HG02798 (cell line): ENCODE data around the gene OR11A1.
"Not testable (repeated sequence)": the region's sequence is repeated elsewhere in the genome, so short reads cannot be mapped to it uniquely, and the experiment has no call there.

Experiments used
- ATAC-seq: cut with Tn5 transposase; IDR thresholded peaks from one replicate; pipeline ENCODE4 v1.9.1; 2021; ENCODE audit warnings: mild to moderate bottlenecking; ENCODE audit not compliant: unreplicated experiment, poor library complexity

OR11A1 gene

GRCh38 chr6:29479560-29479959 lies 22.7 kb upstream of the OR11A1 start:
- ATAC-seq = no peak

DNA sequence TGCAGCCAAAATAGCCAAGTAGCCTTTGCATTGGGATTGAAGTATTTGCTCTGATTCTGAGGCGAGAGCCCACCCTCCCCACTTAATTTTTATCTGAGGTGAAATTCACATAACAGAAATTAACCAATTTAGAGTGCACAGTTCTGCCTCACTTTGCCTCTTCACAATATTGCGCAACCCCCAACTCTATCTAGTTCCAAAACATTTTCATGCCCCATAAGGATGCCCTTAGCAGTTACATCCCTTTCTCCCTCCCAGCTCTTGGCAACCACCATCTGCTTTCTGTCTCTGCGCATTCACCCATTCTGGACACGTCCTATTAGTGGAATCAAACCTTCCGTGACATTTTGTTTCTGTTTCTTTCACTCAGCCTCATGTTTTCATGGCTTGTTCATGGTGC lies 21.9 kb upstream of the OR11A1 start:
- ATAC-seq = no peak

DNA sequence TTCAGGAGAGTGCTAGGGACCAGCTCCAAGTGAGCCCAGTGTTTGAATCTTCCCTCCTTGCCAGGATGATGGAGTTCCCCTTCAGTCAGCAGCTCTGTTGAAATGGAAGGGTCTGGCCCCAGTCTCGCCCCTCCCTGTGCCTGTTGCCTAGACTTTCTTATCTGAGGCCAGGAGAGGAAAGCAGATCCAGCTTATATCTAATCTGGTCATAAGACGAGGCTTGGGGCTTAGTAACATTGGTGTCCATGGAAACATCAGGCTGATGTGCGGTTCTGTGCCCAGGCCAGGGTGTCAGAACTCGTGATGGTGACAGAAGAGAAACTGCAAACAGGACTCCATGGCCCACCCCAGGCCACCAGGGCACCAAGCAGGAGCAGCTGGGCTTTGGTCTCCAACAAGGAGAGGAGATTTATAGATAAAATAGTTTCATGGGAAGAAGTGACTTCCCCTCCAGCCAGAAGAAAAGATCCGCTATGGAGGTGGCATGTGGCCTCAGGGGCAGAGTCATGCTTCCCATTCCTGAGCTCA lies 21.1 kb upstream of the OR11A1 start:
- ATAC-seq = no peak

DNA sequence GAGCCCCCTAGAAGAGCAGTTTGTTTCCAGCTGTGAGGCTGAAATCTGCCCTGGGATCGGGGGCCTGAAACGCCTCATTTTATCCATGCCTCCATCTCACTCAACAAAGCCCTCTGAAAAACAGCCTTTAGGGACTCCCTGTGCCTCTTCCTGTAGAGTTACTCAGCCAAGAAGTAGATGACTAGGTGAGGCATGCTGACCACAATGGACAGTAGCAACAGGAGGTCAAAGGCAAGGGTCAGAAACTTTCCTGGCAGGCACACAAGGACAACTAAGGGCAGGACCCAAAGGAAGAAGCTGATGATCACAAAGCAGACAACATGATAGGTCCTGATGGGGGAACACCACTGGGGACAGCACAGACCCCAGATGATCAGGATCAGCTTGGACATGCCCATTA lies 18.1 kb upstream of the OR11A1 start:
- ATAC-seq = no peak

DNA sequence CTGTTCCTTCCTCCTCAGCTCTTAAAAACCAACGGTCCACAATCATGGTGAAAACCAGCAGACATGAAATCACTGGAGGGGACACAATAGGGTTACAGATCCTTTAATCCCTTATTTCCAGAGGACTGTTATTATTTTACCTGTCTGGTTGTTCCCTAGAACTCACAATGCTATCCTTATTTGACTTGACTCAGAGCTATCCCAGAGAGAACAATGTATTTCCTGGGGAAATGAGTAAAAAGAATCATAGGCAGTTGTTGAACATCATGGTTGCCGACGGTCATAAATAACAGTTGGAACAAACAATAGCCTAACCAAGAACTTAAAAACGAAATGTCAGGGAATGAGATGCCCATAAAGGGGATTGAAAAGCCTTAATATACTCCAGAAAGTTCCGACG lies 9.4 kb upstream of the OR11A1 start:
- ATAC-seq = no peak

DNA sequence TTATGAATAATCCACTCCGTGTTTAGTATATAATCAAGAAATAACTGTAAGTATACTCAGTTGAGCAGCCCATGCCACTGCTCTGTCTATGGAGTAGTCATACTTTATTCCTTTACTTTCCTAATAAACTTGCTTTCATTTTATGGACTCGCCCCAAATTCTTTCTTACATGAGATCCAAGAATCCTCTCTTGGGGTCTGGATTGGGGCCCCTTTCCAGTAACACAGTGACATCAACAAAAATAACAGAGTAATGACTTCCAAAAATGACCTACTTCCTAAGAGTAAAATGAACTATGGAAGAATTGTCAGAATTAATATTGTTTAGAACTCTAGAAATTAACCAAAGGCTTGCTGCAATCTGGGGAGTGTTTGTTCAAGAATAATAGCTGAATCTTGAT lies 8.9 kb upstream of the OR11A1 start:
- ATAC-seq = no peak

DNA sequence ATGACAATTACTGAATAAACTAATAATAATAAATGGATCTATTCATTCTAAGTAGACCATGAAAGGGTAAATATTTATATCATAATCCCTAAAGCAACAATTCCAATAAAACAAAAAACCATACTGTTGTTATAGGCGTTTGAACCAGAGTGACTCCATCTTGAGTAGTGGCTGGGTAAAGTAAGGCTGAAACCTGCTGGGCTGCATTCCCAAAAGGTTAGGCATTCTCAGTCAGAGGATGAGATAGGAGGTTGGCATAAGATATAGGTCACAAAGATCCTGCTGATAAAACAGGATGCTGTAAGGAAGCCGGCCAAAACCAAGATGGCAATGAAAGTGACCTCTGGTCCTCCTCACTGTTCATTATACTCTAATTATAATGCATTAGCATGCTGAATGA lies 8.4 kb upstream of the OR11A1 start:
- no peak for ATAC-seq

DNA sequence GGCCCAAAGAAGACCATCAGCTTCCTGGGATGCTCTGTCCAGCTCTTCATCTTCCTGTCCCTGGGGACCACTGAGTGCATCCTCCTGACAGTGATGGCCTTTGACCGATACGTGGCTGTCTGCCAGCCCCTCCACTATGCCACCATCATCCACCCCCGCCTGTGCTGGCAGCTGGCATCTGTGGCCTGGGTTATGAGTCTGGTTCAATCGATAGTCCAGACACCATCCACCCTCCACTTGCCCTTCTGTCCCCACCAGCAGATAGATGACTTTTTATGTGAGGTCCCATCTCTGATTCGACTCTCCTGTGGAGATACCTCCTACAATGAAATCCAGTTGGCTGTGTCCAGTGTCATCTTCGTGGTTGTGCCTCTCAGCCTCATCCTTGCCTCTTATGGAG lies 5.2 kb upstream of the OR11A1 start:
- ATAC-seq = no peak

DNA sequence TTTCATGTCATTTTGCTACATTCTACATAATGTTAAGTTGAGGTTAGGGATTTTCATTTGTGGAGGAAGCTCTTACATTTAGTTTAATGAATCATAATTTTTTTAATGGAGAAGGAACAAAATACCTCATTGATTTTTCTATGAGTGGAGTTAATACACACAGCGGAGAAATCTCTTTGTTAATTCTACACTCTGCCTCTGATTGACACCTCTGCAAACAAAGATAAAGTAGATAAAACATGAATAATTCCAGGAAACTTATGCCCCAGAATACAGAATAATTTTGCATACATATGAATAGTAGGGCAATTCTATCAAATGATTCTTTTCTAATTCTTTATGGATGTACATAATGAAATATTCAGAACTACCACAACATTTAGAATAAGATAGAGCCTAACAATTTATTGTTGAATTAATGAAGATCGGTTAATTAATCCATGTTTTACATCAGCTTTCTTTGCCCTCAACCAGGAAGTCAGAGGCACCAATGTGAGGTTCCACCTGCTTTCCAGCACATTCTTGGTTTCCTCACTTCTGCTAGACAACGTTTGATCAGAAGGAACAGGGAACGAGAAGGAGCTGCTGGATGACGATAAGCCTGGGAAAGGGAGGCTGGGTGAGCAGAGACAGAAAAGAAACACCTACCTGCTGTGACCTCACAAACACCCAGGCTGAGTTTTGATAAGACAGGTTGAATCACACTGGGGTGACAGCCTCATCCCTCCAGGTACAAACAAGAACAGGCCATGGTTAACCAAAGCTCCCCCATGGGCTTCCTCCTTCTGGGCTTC lies 4.3 kb upstream of the OR11A1 start:
- no peak for ATAC-seq

- no peak for ATAC-seq
These were observed 5.2 kb downstream of the OR11A1 start for GRCh38 chr6:29451471-29452193.

DNA sequence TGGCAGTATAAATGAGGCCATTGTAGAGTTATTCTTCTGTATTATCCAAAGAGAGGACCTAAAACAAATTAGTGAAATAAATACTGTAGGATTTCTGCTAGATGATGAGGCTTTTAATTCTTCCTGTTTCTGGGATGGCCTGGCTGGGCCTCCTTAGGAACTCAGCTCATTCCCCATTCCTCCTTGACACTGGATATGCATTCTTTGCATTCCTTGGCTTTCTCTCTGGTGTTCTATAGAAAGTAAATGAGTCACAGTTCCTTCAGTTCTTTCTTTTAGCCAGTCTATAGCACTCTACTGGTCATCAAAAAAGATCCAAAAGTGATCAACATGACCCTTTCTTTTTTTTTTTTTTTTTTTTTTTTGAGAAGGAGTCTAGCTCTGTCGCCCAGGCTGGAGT lies 9.2 kb downstream of the OR11A1 start:
- ATAC-seq = no peak

GRCh38 chr6:29444031-29444430 lies 12.8 kb downstream of the OR11A1 start:
- not testable (repeated sequence) for ATAC-seq

GRCh38 chr6:29442719-29443118 lies 14.2 kb downstream of the OR11A1 start:
- no peak for ATAC-seq

GRCh38 chr6:29439006-29439405 lies 17.9 kb downstream of the OR11A1 start, which contains the start of gene OR10C1:
Gene OR10C1, plus strand, starts transcription at chr6:29439306. Its CDS starts 710 bp downstream, at chr6:29440016.
- no peak for ATAC-seq

DNA sequence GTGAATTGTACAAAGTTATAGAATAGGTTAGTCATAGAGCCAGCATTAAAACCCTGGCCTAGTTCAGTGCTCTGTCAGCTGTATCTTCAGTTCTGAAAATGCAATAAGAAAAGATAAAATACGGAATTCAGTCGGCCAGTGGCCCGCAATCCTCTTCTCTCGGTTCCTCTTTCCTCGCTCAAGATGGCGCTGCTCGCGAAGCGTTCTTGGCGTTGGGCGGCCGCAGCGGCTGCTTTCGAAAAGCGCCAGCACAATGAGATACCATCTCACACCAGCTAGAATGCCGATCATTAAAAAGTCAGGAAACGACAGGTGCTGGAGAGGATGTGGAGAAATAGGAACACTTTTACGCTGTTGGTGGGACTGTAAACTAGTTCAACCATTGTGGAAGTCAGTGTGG lies 20.1 kb downstream of the OR11A1 start:
- not testable (repeated sequence) for ATAC-seq

- no peak for ATAC-seq
These were observed 30.2 kb downstream of the OR11A1 start for GRCh38 chr6:29426654-29427053.

DNA sequence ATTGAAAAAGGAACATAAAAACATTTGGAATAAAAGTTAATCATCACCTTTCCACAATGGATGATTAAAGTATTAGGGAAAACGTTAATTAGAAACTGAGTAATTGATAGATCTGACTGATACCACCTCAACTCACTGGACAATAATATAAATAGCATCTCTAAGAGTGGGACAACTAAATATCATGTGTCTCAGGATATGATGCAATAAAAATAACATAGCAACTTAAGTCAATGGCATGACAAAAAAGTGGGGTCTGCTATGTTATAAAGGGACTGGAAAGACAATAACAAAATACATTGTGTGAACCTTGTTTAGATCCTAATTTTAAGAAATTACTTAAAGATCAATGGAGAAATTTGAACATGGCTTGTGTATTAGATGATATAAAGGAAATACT lies 31.8 kb downstream of the OR11A1 start:
- ATAC-seq = no peak

DNA sequence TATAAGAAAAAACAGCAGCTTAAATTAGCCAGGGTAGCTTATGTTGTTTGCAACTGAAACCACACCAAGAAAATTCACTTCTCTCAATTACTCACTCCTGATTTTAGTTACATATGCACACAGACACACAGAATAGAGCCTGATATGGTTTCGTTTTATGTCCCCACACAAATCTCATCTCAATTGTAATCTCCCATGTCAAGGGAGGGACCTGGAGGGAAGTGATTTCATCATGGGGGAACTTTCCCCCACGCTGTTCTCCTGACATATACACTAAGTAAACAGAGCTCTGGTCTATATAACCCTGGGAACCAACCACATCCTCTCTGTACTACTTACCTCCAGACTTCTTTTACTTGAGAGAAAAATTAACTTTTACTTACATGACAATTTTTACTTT lies 32.3 kb downstream of the OR11A1 start:
- no peak for ATAC-seq

DNA sequence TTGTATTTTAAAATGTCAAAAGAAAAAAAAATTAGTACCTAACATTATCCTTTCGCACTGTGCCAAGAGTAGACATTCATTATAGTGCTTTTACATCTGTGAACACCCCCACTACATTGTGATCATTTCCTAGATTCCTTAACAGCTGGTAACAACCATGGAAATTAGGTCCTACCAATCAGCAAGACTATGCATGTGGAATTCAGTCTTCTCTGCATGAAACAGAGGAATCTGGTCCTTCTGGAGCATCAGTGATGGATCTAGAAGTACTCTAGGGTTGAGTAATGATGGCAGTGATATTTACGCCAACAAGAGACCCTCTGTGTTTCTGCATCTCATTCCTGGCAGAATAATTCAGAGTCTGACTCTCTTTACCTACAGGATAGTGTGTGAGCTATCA lies 32.7 kb downstream of the OR11A1 start:
- no peak for ATAC-seq

DNA sequence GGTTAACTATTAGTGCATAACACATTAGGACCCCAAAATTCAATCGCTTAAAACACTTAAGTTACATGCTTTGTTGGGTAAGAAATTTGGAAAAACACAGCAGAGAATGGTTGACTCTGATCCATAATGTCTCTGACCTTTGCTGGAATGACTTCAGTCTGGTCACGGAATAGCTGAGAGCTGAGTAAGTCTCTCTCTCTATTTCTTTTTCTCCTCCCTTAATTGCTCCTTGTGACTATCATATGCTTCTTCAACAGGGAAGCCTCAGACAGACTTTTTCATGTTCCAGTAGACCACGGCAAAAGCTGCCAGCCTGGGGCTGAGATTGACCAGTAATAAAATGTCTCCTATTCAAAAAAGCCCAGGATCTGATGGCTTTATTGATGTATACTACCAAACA lies 37.4 kb downstream of the OR11A1 start:
- ATAC-seq = no peak

DNA sequence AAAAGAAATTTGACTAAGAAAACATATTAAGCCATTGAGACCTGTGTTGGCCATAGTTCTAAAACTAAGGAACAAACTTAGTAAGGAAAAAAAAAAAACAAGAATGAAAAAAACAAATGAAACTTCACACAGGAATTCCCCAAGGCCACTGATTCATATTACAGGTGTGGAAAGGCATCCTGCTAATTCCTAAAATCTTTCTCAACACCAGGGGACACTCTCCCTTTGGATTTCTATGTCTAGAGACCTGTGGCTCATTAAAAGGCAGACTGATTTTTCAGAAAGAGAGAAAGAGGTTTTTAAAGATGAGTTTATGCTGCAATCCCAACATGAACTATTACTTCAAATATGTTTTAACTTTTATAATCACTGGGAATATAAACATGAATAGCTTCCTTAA lies 42.3 kb downstream of the OR11A1 start, which contains the start of gene OR12D1:
Gene OR12D1 (plus strand): TSS at position 341 of the 400 bp plus-strand sequence.
- no peak for ATAC-seq
